HEK293T (cell line): ENCODE results near the gene HKDC1.

Source experiments
- BHLHE40 ChIP-seq: fragments of 450-650 bp; IDR thresholded peaks from 2 replicates; pipeline ENCODE4 v1.6.1; 2016; ENCODE audit warnings: mild to moderate bottlenecking, moderate library complexity, borderline replicate concordance
- ELF4 ChIP-seq: fragments of 450-650 bp; IDR thresholded peaks from 2 replicates; pipeline ENCODE4 v1.6.1; 2017; ENCODE audit warnings: antibody characterized with exemption
- FOXA1 ChIP-seq: fragments of 450-650 bp; IDR thresholded peaks from 2 replicates; pipeline ENCODE4 v1.6.1; 2016; ENCODE audit warnings: mild to moderate bottlenecking
- SP1 ChIP-seq: fragments of 450-650 bp; IDR thresholded peaks from 2 replicates; pipeline ENCODE4 v1.6.1; 2017
- SUZ12 ChIP-seq: fragments of 450-650 bp; IDR thresholded peaks from 2 replicates; pipeline ENCODE4 v1.6.1; 2016; ENCODE audit warnings: mild to moderate bottlenecking

GRCh38 chr10:69246036-69246435 is 25.9 kb downstream of the HKDC1 start:
- TF ChIP-seq ELF4 (no peak), FOXA1 (no peak), SUZ12 (no peak), SP1 (no peak), BHLHE40 (no peak)
